Right lobe of liver (tissue), 6 donors: ENCODE results near the gene TSPAN18. TPM values are rescaled to one million over a fixed set of nuclear protein-coding genes. Genes with fewer than 3 reads are reported as not detected.
A peak's percentile ranks its signal among the peaks of the same experiment; 100 is the strongest.

Experiments
- ATAC-seq, 4 donors: fragments of 200-7000 bp; cut with Tn5 transposase; one replicate each; pipeline ENCODE4 v1.9.1; 2020; ENCODE audit warnings: mild to moderate bottlenecking in 4 of 4, moderate library complexity in 4 of 4
- DNase-seq, 3 donors: peaks; one replicate each; pipeline ENCODE4 v3.0.0-alpha.2; 2020
- H3K27ac ChIP-seq, 3 donors: fragments of 200-600 bp; one replicate each; pipeline ENCODE4 v1.8.0; 2022
- H3K27me3 ChIP-seq, 2 donors: fragments of 200-600 bp; one replicate each; pipeline ENCODE4 v1.8.0; 2022
- H3K36me3 ChIP-seq, 4 donors: fragments of 200-600 bp; sonication (generic) in 1 of 4; one replicate each; pipeline versions ENCODE4 v1.5.1 to v1.8.0; 2017 to 2022; ENCODE audit warnings: control low read depth in 1 of 4
- H3K4me1 ChIP-seq, 4 donors: fragments of 200-600 bp; sonication (generic) in 1 of 4; one replicate each; pipeline versions ENCODE4 v1.5.1 to v1.8.0; 2017 to 2022; ENCODE audit warnings: control low read depth in 1 of 4
- H3K4me3 ChIP-seq, 3 donors: fragments of 200-600 bp; one replicate each; pipeline ENCODE4 v1.8.0; 2022
- H3K9me3 ChIP-seq, 4 donors: fragments of 200-600 bp; sonication (generic) in 1 of 4; one replicate each; pipeline versions ENCODE4 v1.5.1 to v1.8.0; 2017 to 2022; ENCODE audit warnings: control low read depth in 1 of 4
- POLR2A ChIP-seq: fragments of 450-650 bp; IDR thresholded peaks from one replicate; pipeline ENCODE4 v1.6.1; 2017; ENCODE audit warnings: antibody characterized with exemption, mild to moderate bottlenecking
- WGBS: methylation state at CpG from one replicate; pipeline ENCODE4 v1.1.6; 2018; ENCODE audit warnings: low coverage, low lambda C conversion rate; ENCODE audit not compliant: insufficient coverage; ENCODE audit errors: missing lambda C conversion rate; 5-methylcytosine and 5-hydroxymethylcytosine counted together
- intact Hi-C, 2 donors: fragments of 100-400 bp; cut with DNase I; formaldehyde crosslinking; loops; one replicate each; pipeline versions ENCODE4 v1.11.2 to v1.14.1; 2022
- total RNA-seq, 6 experiments: library from RNA; depleted of rRNA in 2 of 6; stranded (reverse); fragments of >200 nt in 2 of 6; fragmentation: NEBNext Ultra II Directional in 3 of 6; extraction: Animal tissue kit (Norgen Biotek cat#: 25700) in 3 of 6; gene quantifications; one replicate each; pipeline versions ENCODE4 v1.1.0 to v1.2.4, GENCODE V29; 2016 to 2023
- TF ChIP-seq, protein P1 (sequence below), 4 donors: fragments of 200-600 bp in 3 of 4; fragments of 450-650 bp in 1 of 4; IDR thresholded peaks; one replicate each; pipeline versions ENCODE4 v1.5.1 to v1.8.0; 2016 to 2022; ENCODE audit warnings: antibody characterized with exemption in 4 of 4, mild to moderate bottlenecking in 2 of 4
- donor health status: DM: no; HTN: yes; CAD: no.
- donor health status: DM: no; HTN: no; CAD: no.
- donor health status: DM: no; HTN: no; CAD: no.
- donor health status: DM: no; HTN: yes; CAD: no.
- donor health status: DM: no; HTN: yes; CAD: no.

Gene TSPAN18
- total RNA-seq, 6 experiments from 2014 or later: 3.4 to 10.6 (median 5.3) TPM

DNA sequence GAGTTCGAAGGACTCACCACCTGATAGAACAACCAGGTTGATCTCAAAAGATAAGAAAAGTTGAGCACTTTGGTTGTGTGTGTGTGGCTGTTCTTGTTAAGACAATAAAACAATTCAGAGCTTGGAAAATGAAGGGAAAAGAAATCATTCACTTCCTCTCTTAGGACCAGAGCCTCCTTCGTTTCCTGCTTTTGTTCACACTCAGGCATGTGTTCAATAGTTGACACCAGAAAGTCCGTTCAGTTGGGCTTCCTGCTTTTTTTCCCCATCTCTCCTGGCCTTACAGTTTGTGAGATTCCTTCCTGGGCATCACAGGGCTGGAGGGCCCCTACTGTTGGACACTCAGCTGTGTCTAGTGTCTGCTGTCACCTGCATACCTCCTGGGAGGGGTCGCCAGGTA is 48.0 kb downstream of the TSPAN18 start:
- Histone ChIP-seq H3K36me3 (no peaks in the 10 kb centered on the region), H3K27ac (no peak overlapping the region), H3K9me3 (no peaks in the 10 kb centered on the region), H3K4me3 (no peak overlapping the region), H3K27me3 (no peaks in the 10 kb centered on the region), H3K4me1 (no peaks in the 10 kb centered on the region)
- ATAC-seq (peak in 1 of 4 donors; percentile 31), DNase-seq (peak in 1 of 3 donors; percentile 33)
- intact Hi-C loops: loop anchor here (10.0 kb wide), 1 partner anchor 150 kb away; no protein-coding TSS in a partner anchor
- 31% methylated on average over 4 of the region's 4 CpGs for WGBS
- TF ChIP-seq, protein P1, sequence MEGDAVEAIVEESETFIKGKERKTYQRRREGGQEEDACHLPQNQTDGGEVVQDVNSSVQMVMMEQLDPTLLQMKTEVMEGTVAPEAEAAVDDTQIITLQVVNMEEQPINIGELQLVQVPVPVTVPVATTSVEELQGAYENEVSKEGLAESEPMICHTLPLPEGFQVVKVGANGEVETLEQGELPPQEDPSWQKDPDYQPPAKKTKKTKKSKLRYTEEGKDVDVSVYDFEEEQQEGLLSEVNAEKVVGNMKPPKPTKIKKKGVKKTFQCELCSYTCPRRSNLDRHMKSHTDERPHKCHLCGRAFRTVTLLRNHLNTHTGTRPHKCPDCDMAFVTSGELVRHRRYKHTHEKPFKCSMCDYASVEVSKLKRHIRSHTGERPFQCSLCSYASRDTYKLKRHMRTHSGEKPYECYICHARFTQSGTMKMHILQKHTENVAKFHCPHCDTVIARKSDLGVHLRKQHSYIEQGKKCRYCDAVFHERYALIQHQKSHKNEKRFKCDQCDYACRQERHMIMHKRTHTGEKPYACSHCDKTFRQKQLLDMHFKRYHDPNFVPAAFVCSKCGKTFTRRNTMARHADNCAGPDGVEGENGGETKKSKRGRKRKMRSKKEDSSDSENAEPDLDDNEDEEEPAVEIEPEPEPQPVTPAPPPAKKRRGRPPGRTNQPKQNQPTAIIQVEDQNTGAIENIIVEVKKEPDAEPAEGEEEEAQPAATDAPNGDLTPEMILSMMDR (IDR thresholded peaks at IDR 0.05): no peak
- TF ChIP-seq POLR2A: no peak

DNA sequence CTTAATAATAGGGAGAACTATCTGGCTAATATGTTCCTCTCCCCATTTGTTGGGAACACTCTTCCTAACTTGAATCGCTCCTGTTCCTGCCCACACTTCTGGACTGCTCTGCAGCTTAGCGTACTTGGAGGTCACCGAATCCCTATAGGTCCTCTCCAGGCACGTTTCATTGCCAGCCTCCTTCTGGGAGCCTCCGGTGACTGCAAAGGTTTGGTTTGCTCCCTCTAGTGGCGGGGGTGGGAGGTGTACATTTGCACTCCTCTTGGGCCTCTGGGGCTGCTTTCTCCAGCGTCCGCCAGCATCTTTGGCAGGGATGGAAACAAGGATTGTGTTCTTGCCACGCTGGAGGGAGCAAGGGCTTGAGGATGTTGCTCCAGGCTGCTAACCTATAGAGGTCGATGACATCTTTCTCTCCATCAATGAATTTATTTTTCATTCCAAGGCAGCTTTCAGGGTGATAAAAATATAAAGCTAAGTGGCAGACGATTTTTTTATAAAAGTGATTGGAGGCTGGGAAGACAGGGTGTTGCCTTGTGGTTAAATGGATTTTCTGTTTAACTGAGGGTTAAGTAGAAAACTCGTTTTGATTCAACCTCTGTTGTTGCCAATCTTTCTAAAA is 48.7 kb downstream of the TSPAN18 start:
- no peaks in the 10 kb centered on the region for H3K4me1 ChIP-seq
- no peaks in the 10 kb centered on the region for H3K36me3 ChIP-seq
- intact Hi-C loops: loop anchor here (10.0 kb wide), 1 partner anchor 151 kb away; no protein-coding TSS in a partner anchor
- H3K4me3 ChIP-seq: no peak overlapping the region
- no peak for TF ChIP-seq POLR2A
- TF ChIP-seq, protein P1 (IDR thresholded peaks at IDR 0.05): peak; percentile 65 to 72 (median 68)
- no peaks in the 10 kb centered on the region for H3K27me3 ChIP-seq
- no peak overlapping the region for H3K27ac ChIP-seq
- ATAC-seq (peak; percentile 89 to 97 (median 94)), DNase-seq (peak; percentile 59 to 72 (median 65))
- WGBS: 29% methylated on average over 12 of the region's 12 CpGs
- H3K9me3 ChIP-seq: no peaks in the 10 kb centered on the region

DNA sequence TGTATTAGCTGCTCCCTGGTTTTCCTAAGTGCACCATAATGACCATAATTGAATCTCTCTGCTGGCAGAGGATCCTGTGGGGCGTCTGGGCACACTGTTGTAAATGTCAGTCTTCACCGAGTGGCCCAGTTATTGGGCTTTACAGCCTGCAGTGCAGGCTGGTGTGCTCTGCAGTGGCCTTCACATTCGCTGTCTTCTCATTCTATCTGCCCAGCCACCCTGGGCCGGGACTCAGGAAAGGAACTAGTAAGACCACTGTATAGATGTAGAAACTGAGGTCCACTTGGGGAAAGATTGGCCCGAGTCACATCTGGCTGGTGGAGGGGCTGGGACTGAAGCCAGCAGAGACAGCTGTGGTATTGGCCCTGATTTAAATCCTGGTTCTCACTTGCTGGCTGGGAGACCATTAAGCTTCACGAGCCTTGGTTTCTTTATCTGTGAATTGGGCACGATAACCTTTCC is 49.3 kb downstream of the TSPAN18 start:
- Histone ChIP-seq H3K4me3 (no peak overlapping the region), H3K9me3 (no peaks in the 10 kb centered on the region), H3K27me3 (no peaks in the 10 kb centered on the region), H3K36me3 (no peaks in the 10 kb centered on the region), H3K27ac (no peak overlapping the region), H3K4me1 (no peaks in the 10 kb centered on the region)
- TF ChIP-seq, protein P1 (IDR thresholded peaks at IDR 0.05): no peak
- TF ChIP-seq POLR2A: no peak
- intact Hi-C loops: loop anchor here (10.0 kb wide), 1 partner anchor 151 kb away; no protein-coding TSS in a partner anchor
- ATAC-seq (no peak), DNase-seq (peak in 1 of 3 donors; percentile 29)
- 45% methylated on average over 3 of the region's 7 CpGs for WGBS

DNA sequence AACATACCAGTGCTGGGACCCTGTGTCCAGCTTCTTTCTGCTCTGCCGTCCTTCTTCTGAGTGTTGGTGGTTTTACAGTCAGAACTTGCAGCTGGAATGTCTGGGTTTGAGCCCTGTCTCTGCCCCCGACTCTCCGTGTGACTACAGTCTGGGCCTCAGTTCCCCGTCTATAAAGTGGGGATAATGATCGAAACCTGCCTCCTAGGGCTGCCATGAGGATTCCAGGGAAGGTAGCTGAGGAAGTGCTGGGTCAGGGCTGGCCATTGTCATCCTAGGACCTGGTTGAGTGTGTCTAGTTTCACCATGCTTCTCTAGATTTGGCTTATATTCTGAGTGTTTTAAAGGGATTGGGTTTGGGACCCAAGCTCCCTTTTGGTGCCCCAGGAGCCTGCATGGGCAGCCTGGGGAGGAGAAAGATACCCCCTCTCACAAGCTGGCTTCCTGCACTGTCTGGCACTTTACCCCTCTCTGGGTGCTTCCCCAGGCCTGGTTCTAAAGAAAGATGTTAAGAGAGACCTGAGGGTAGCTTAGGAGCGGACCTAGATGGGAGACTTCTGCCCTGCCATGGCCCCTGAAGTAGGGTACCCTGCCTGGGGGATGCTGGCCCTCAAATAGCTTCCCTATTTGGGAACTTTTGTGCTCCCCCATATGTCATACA is 49.9 kb downstream of the TSPAN18 start:
- Histone ChIP-seq H3K27ac (no peak overlapping the region), H3K4me3 (no peak overlapping the region), H3K36me3 (no peaks in the 10 kb centered on the region), H3K4me1 (no peaks in the 10 kb centered on the region), H3K9me3 (no peaks in the 10 kb centered on the region), H3K27me3 (no peaks in the 10 kb centered on the region)
- 76% methylated on average over 3 of the region's 6 CpGs for WGBS
- TF ChIP-seq, protein P1 (IDR thresholded peaks at IDR 0.05): no peak
- no peak for TF ChIP-seq POLR2A
- intact Hi-C loops: loop anchor here (10.0 kb wide), 1 partner anchor 152 kb away; no protein-coding TSS in a partner anchor
- ATAC-seq: no peak
- DNase-seq: peak in 1 of 3 donors; percentile 19
